HK-2 (cell line): ENCODE measurements around the gene IARS2.
"Not testable (repeated sequence)": the region's sequence is repeated elsewhere in the genome, so short reads cannot be mapped to it uniquely, and the experiment has no call there.

Experiments
- DNase-seq: peaks from one replicate; pipeline ENCODE4 v3.0.0-alpha.2; 2018; ENCODE audit not compliant: unreplicated experiment

Gene IARS2

GRCh38 chr1:220112600-220112999, 18.7 kb downstream of the IARS2 start:
- not testable (repeated sequence) for DNase-seq

- DNase-seq = no peak
These were observed 19.3 kb downstream of the IARS2 start for GRCh38 chr1:220113136-220113695.

- DNase-seq = no peak
These were observed 25.1 kb downstream of the IARS2 start for GRCh38 chr1:220119043-220119512.

- DNase-seq = no peak
These were observed 28.0 kb downstream of the IARS2 start for GRCh38 chr1:220121791-220122530.

GRCh38 chr1:220123066-220123465, 29.1 kb downstream of the IARS2 start:
- no peak for DNase-seq

- no peak for DNase-seq
These were observed 30.0 kb downstream of the IARS2 start for GRCh38 chr1:220123889-220124288.

GRCh38 chr1:220124542-220124941, 30.6 kb downstream of the IARS2 start:
- no peak for DNase-seq

- DNase-seq = no peak
These were observed 33.1 kb downstream of the IARS2 start for GRCh38 chr1:220127076-220127475.

- no peak for DNase-seq
These were observed 35.7 kb downstream of the IARS2 start for GRCh38 chr1:220129479-220130210.

- DNase-seq = no peak
These were observed 41.8 kb downstream of the IARS2 start for GRCh38 chr1:220135755-220136154.

GRCh38 chr1:220137019-220137786, 43.3 kb downstream of the IARS2 start:
- no peak for DNase-seq

- DNase-seq = no peak
These were observed 46.0 kb downstream of the IARS2 start for GRCh38 chr1:220139966-220140365.

GRCh38 chr1:220144051-220144450, 50.1 kb downstream of the IARS2 start:
- no peak for DNase-seq

GRCh38 chr1:220149742-220150141, 55.8 kb downstream of the IARS2 start:
- no peak for DNase-seq

- DNase-seq = no peak
These were observed 57.5 kb downstream of the IARS2 start for GRCh38 chr1:220151454-220151853.

- no peak for DNase-seq
These were observed 59.2 kb downstream of the IARS2 start for GRCh38 chr1:220153147-220153546.

- DNase-seq = no peak
These were observed 62.8 kb downstream of the IARS2 start for GRCh38 chr1:220156620-220157146.

- DNase-seq = no peak
These were observed 63.8 kb downstream of the IARS2 start for GRCh38 chr1:220157738-220158137.

GRCh38 chr1:220158530-220158929, 64.6 kb downstream of the IARS2 start:
- DNase-seq = not testable (repeated sequence)

- DNase-seq = no peak
These were observed 65.1 kb downstream of the IARS2 start for GRCh38 chr1:220159041-220159440.

GRCh38 chr1:220160027-220160426, 66.1 kb downstream of the IARS2 start:
- no peak for DNase-seq

GRCh38 chr1:220164116-220164515, 70.2 kb downstream of the IARS2 start:
- DNase-seq = no peak
